HG02973 (cell line): Measurements from ENCODE around the gene C10orf53.

Experiments used
- ATAC-seq: cut with Tn5 transposase; IDR thresholded peaks from one replicate; pipeline ENCODE4 v1.9.1; 2021; ENCODE audit warnings: moderate library complexity; ENCODE audit not compliant: unreplicated experiment

C10orf53 gene

GRCh38 chr10:49679480-49679893 lies at the start of gene C10orf53:
Gene C10orf53 (plus strand): TSS chr10:49679651. CDS start chr10:49679698, 47 bp downstream.
- no peak for ATAC-seq

- no peak for ATAC-seq
Measured at GRCh38 chr10:49631975-49632374, 47.5 kb upstream of the C10orf53 start.

GRCh38 chr10:49632406-49633317 lies 46.8 kb upstream of the C10orf53 start:
- ATAC-seq: no peak

GRCh38 chr10:49633327-49634068 lies 46.0 kb upstream of the C10orf53 start:
- ATAC-seq: no peak

GRCh38 chr10:49634069-49634660 lies 45.3 kb upstream of the C10orf53 start:
- no peak for ATAC-seq

GRCh38 chr10:49642311-49642710 lies 37.1 kb upstream of the C10orf53 start:
- ATAC-seq: no peak

GRCh38 chr10:49643241-49644034 lies 36.0 kb upstream of the C10orf53 start:
- no peak for ATAC-seq

- no peak for ATAC-seq
Measured at GRCh38 chr10:49644035-49644646, 35.3 kb upstream of the C10orf53 start.

- ATAC-seq: no peak
Measured at GRCh38 chr10:49645417-49645816, 34.0 kb upstream of the C10orf53 start.

GRCh38 chr10:49645871-49646870 lies 33.3 kb upstream of the C10orf53 start:
- ATAC-seq: no peak

GRCh38 chr10:49647554-49647953 lies 31.9 kb upstream of the C10orf53 start:
- ATAC-seq: no peak

GRCh38 chr10:49647985-49648795 lies 31.3 kb upstream of the C10orf53 start:
- no peak for ATAC-seq

- no peak for ATAC-seq
Measured at GRCh38 chr10:49649294-49649693, 30.2 kb upstream of the C10orf53 start.

- ATAC-seq: no peak
Measured at GRCh38 chr10:49649936-49650723, 29.3 kb upstream of the C10orf53 start.

- no peak for ATAC-seq
Measured at GRCh38 chr10:49650724-49651034, 28.8 kb upstream of the C10orf53 start.

GRCh38 chr10:49651039-49651835 lies 28.2 kb upstream of the C10orf53 start:
- no peak for ATAC-seq

- no peak for ATAC-seq
Measured at GRCh38 chr10:49651917-49652316, 27.5 kb upstream of the C10orf53 start.
